ENCODE data around the gene ZNF177.

The ZNF177 gene

GRCh38 chr19:9430444-9430843, 67.6 kb downstream of the ZNF177 start:
- ATAC-seq, result no peak

- ATAC-seq, result no peak
These were observed 68.7 kb downstream of the ZNF177 start for GRCh38 chr19:9431475-9431874.
